Suppressor macrophage (primary cell): ENCODE data around the gene ZNF618.
"Not testable (repeated sequence)": the region's sequence is repeated elsewhere in the genome, so short reads cannot be mapped to it uniquely, and the experiment has no call there.

Source experiments
- DNase-seq, 4 experiments: peaks; one replicate each; pipeline ENCODE4 v3.0.0-alpha.2; 2020 to 2022

ZNF618 gene

DNA sequence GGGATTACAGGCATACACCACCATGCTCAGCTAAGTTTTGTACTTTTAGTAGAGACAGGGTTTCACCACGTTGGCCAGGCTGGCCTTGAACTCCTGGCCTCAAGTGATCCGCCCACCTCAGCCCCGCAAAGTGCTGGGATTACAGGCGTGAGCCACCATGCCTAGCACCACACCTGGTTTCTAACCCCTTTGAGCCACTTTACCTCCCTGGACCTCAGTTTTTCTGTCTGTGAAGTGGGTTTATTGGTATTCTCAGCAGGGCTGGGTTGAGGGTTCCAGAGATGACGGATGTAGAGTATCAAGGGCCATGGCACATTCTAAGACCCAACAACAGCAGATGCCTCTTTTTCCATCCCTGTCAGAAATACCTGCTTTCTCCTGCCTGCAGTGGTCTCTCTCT is 163.4 kb downstream of the ZNF618 start:
- DNase-seq = no peak

DNA sequence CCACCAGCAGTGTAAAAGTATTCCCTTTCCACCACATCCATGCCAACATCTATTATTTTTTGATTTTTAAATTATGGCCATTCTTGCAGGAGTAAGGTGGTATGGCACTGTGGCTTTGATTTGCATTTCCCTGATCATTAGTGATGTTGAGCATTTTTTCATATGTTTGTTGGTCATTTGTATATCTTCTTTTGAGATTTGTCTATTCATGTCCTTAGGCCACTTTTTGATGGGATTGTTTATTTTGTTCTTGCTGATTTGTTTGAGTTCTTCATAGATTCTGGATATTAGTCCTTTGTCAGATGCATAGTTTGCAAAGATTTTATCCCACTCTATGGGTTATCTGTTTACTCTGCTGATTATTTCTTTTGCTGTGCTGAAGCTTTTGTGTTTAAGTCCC is 167.6 kb downstream of the ZNF618 start:
- DNase-seq = not testable (repeated sequence)

- DNase-seq = no peak
Observed at GRCh38 chr9:114046237-114046755, 170.2 kb downstream of the ZNF618 start.

DNA sequence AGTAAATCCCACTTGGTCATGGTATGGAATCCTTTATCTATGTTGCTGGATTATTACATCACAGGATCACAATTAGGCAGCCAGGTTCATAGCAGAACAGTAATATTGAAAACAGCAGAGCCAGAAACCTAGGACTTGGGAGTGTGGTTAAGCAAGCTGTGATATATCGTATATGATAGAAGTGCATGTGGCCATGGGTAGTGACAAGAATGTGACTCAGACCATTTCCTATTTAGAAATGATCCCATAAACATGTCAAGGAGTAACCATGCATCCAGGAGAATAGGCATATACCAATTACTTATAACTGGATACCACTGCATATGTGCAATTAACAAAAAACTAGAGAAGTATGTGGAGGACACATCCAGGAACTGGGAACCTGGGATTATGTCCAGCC is 170.8 kb downstream of the ZNF618 start:
- DNase-seq = no peak

GRCh38 chr9:114047717-114048116 is 171.6 kb downstream of the ZNF618 start:
- DNase-seq = peak in 2 of 4 experiments; percentile 7 to 22

- no peak for DNase-seq
Observed at GRCh38 chr9:114048533-114049415, 172.7 kb downstream of the ZNF618 start.

DNA sequence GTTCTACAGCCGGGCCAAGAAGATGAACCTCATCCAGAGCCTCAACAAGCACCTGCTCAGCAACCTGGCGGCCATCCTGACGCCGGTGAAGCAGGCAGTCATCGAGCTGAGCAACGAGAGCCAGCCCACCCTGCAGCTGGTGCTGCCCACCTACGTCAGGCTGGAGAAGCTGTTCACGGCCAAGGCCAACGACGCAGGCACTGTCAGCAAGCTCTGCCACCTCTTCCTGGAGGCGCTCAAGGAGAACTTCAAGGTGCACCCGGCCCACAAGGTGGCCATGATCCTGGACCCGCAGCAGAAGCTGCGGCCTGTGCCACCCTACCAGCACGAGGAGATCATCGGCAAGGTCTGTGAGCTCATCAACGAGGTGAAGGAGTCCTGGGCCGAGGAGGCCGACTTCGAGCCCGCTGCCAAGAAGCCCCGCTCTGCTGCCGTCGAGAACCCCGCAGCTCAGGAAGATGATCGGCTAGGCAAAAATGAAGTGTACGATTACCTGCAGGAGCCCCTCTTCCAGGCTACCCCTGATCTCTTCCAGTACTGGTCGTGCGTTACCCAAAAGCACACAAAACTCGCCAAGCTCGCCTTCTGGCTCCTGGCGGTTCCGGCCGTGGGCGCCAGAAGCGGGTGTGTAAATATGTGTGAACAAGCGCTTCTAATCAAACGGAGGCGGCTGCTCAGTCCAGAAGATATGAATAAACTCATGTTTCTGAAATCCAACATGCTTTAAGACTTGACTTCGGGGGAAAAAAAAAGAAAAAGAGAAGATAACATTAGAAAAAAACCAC is 173.5 kb downstream of the ZNF618 start:
- no peak for DNase-seq

GRCh38 chr9:114050226-114050568 is 174.1 kb downstream of the ZNF618 start:
- DNase-seq = no peak

DNA sequence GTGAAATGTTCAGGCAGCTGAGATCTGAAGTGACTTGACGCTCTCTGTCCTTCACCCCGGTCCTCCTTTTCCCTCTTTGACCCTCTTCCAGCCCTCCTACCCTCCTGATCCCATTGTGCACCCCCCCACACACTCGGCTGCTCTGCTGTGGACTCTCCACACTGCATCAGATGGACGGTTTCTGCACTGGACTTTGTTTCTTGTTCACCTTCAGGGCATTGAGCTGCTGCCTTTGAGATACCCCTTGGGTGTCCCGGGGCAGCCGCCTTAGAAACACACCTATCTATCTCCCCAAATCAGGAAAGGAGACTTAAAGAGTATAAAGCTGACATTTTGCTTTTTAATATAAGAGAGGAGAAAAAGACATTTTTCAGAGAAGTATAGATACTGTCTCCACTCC is 174.5 kb downstream of the ZNF618 start:
- DNase-seq = no peak

DNA sequence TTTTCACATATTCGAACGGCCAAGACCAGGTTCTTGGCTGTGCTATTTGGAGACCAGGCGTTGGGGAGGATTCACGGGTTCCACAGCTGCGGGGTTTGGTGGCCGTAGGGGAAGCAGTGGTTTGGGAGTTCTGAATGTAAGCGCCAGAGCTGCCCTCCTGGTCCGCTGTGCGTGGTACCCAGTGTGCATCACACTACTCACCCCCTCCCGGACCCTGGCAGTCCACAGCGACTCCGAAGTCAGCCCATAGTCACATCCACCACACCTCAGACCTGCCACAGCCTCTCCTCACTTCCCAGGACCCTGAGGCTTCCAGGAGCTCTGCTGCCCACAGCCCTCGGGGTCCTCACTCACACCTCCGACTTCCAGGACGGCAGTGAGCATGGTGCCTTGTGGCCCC is 175.2 kb downstream of the ZNF618 start:
- no peak for DNase-seq

DNA sequence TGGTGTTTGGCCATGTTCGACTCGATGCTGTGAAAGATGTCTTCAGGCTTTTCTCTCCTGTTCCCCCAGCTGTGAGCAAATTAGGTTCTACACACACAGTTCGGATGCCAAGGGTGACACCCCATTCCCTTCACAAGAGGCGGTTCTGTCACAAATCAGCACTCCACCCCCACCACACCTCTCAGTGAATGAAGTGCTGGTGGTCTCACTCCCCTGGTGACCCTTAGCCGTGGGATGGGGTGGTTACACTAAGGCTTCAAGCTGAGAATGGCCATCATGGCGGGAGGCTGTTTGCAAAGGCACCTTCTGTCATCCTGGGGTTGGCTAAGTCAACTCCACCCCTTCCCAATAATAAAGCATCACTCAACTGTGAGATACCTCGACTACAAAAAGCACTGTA is 175.6 kb downstream of the ZNF618 start:
- no peak for DNase-seq

- no peak for DNase-seq
Observed at GRCh38 chr9:114053246-114054005, 177.3 kb downstream of the ZNF618 start.

DNA sequence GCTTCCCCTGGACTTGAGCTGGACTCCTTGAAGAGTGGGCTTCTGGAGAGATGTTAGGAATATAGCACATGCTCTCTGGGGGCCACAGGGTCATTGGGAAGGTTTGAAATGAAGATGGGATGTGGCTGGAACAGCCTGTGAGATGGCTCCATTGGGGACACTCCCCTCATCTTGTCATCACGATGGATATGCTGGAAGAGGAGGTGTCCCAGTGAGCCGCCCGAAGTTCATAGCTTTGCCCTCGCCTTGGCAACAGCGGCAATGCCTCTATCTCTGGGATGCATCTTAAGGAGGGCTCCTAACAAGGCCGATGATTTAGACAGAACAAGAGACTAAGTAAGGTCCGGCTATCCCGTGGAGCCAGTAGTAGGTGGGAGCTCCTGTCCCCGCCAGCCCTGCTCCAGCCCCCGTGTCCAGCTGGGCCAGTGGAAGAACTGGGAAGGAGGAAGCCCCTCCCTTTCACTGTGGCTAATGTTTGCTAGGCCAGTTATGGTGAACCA is 178.1 kb downstream of the ZNF618 start:
- no peak for DNase-seq

DNA sequence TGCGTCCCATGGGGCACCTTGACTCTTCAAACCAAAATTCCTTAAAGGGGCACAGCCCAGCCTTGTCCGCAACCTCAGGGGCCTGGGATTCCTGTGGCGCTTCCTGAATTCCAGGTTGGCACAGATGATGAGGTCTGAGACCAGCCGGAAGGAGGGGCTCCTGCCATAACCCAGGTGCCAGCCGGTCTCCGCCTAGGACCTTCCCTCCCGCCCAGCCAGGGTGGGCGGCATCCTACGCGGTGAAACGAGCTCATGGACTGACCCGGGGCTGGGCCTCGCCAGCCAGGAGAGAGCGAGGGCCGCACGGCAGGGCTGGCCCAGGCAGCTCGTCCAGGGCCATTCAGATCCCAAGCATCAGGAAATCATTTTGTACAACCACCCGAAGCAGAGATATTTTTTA is 179.0 kb downstream of the ZNF618 start:
- no peak for DNase-seq

- no peak for DNase-seq
Observed at GRCh38 chr9:114055894-114056293, 179.8 kb downstream of the ZNF618 start.

DNA sequence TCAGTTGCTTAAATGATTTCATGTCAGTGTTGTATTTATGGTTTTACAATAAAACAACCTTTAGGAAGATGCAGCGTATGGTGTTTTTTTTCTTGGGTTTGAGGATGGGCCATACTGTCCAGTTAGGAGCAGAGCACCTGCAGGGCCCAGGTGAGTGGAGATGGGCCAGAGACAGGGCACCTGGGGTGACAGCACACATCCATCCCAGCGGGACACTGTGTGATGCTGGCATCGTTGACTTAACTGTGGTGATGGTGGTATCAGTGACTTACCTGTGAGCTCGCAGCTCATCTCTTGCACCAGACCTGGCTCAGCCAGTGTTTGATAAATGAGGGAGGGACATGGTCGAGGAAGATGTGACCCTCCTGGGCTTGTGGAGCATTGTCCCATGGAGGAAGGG is 180.4 kb downstream of the ZNF618 start:
- no peak for DNase-seq

GRCh38 chr9:114057161-114057885 is 181.2 kb downstream of the ZNF618 start:
- DNase-seq = no peak

DNA sequence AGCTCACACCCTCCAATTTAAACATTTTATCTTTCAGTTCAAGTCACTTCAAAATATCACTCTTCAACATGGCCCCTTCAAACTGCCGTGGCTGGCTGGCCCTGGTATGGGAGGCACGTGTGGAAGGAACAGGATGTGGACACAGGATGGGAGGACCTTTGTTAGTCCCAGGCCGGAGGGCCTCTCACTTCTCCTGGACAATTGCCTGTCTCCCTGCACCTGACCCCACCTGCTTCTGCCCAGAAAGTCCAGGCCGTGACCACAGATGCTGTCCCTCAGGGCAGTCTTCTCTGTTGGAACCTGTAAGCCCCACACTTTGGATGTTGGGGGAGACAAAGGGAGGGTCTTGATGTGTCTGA is 182.6 kb downstream of the ZNF618 start:
- DNase-seq = no peak

DNA sequence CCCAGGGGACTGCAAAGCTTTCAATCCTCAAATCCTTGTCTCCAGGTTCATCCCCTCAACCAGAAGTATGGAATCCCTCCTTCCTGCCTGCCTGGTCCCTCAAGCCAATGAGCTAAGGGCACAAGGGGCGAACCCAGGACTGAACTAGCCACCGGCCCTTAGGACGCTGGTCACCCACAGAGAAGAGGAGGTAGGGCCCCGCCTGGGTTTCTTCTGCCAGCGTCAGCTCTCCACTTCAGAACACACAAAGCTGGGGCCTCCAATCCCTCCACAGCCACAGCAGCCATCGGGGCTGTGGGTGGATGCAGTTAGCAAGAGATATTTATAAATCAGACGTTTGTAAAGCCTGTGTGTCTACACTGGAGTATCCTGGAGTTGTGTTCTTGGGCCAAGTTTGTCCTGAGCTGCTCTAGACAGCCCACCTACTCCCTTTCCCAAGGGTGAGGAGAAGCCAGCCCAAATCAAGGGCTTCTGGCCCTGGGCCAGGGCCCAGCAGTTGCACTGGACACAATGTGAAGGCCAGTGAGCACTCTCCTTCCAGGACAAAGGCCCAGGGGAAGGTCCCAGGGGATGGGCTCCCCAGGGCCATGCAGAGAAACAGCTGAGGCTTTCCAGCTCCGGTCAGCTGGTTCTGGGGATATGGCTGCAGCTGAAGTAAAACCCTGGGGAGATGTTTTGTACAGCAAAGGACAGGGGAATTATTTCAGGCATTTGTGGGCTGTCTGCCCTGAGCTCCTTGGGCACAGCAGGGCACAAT is 183.1 kb downstream of the ZNF618 start:
- DNase-seq = no peak

DNA sequence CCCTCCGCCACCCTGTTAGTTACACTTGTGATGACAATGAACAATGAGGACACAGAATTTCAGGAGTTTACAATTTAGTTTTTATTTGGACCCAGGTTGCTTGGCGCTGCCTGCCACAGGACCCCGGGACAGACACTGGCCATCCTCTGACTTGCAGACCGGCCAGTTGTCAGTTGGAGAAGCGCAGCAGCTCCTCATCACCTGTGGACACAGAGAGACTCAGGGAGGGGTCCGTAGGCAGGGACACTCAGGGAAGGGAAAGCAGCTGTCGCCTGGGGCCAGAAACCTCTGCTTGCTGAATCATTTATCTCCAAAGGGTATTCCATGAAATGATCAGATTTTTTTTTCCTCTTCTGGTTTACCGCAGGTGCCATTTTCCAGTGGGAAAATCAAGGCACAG is 184.0 kb downstream of the ZNF618 start:
- DNase-seq = no peak

DNA sequence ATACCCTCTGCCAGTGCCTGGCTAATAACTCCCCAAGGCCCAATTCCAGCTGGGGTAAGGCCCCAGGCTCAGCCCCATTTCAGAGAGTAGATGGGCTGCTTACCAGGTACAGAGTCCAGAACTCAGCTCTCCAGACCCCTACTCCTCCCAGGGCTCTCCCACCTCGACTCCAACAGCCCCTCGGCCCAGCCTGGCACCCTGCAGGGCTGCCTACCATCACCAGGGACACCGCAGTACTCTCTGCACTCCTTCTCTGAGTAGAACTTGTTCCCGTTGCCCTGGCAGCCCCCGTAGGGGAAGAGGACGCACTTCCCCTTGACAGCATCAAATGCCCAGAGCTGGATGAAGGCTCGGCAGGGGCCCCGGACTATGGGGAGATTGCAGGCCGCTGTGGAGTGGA is 184.6 kb downstream of the ZNF618 start:
- DNase-seq = no peak
